Right lobe of liver (tissue), 4 donors: ENCODE data around the gene TRRAP.

Experiments used
- POLR2A ChIP-seq: fragments of 450-650 bp; IDR thresholded peaks from one replicate; pipeline ENCODE4 v1.6.1; 2017; ENCODE audit warnings: antibody characterized with exemption, mild to moderate bottlenecking
- TF ChIP-seq, protein P1 (sequence below), 4 donors: fragments of 200-600 bp in 3 of 4; fragments of 450-650 bp in 1 of 4; IDR thresholded peaks; one replicate each; pipeline versions ENCODE4 v1.5.1 to v1.8.0; 2016 to 2022; ENCODE audit warnings: antibody characterized with exemption in 4 of 4, mild to moderate bottlenecking in 2 of 4
- donor health status: DM: no; HTN: no; CAD: no.
- donor health status: DM: no; HTN: no; CAD: no.
- donor health status: DM: no; HTN: yes; CAD: no.

DNA sequence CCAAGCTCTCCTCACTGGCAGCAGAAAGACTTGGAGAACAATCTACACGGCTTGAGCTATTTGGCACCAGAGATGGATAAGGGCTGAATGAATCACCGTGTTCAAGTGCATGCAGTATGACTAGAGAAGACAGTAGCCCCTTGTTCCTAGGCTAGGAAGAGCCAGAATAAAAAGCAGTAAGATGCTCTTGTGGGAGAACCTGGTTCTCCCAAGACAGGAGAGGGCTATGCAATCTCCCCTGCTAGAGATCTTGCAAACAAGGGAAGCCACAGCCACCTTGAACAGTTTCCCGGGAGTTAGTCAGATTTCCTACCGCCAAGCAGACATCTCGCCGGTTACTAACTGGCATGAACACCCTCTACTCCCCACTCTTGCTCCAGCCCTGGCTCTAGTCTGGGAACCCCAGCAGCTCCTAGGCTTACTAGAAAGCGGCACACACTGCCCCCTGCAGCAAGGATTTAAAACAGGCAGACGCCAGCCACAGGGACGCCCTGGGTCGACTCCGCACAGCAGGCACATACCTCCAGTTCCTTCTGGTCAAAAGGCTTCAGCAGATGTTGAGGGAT is 158.3 kb downstream of the TRRAP start:
- TF ChIP-seq, protein P1, sequence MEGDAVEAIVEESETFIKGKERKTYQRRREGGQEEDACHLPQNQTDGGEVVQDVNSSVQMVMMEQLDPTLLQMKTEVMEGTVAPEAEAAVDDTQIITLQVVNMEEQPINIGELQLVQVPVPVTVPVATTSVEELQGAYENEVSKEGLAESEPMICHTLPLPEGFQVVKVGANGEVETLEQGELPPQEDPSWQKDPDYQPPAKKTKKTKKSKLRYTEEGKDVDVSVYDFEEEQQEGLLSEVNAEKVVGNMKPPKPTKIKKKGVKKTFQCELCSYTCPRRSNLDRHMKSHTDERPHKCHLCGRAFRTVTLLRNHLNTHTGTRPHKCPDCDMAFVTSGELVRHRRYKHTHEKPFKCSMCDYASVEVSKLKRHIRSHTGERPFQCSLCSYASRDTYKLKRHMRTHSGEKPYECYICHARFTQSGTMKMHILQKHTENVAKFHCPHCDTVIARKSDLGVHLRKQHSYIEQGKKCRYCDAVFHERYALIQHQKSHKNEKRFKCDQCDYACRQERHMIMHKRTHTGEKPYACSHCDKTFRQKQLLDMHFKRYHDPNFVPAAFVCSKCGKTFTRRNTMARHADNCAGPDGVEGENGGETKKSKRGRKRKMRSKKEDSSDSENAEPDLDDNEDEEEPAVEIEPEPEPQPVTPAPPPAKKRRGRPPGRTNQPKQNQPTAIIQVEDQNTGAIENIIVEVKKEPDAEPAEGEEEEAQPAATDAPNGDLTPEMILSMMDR (IDR thresholded peaks at IDR 0.05): peak in 3 of 4 donors; percentile 16 to 30 (median 27)
- no peak for TF ChIP-seq POLR2A
